NB4 (cell line): ENCODE data around the gene FBXO31.

Source experiments
- DNase-seq: peaks from one replicate; pipeline ENCODE4 v3.0.0; 2010; ENCODE audit warnings: low read depth
- H3K4me3 ChIP-seq: one replicate; pipeline ENCODE4 v1.5.1; 2011; ENCODE audit warnings: mild to moderate bottlenecking, low read depth, low read length, moderate library complexity
- CTCF ChIP-seq: IDR thresholded peaks from one replicate; pipeline ENCODE4 v1.5.1; 2012; ENCODE audit warnings: low read depth, low read length
- MAX ChIP-seq: IDR thresholded peaks from 2 replicates; pipeline ENCODE4 v1.6.1; 2011; ENCODE audit warnings: low read depth, low read length
- MYC ChIP-seq: IDR thresholded peaks from 2 replicates; pipeline ENCODE4 v1.6.1; 2011; ENCODE audit warnings: low read depth, low read length
- POLR2A ChIP-seq: IDR thresholded peaks from 2 replicates; pipeline ENCODE4 v1.6.1; 2011; ENCODE audit warnings: mild to moderate bottlenecking; ENCODE audit not compliant: insufficient read length; ENCODE audit errors: extremely low read depth

The FBXO31 gene

GRCh38 chr16:87295259-87295658, 88.3 kb downstream of the FBXO31 start:
- H3K4me3 ChIP-seq: no peak overlapping the region
- DNase-seq: peak; percentile 62
- no peak for TF ChIP-seq MAX
- TF ChIP-seq CTCF: no peak
- TF ChIP-seq MYC: no peak
- no peak for TF ChIP-seq POLR2A

GRCh38 chr16:87293990-87294389, 89.6 kb downstream of the FBXO31 start:
- no peak for DNase-seq
- TF ChIP-seq POLR2A (no peak), MAX (no peak), CTCF (no peak), MYC (no peak)

GRCh38 chr16:87291944-87292343, 91.6 kb downstream of the FBXO31 start:
- TF ChIP-seq CTCF: no peak
- no peak for TF ChIP-seq MAX

More at GRCh38 chr16:87293990-87294389, 89.6 kb downstream of the FBXO31 start:
- H3K4me3 ChIP-seq: no peak overlapping the region

GRCh38 chr16:87288753-87289362, 94.7 kb downstream of the FBXO31 start:
- no peak overlapping the region for H3K4me3 ChIP-seq
- DNase-seq: no peak
- no peak for TF ChIP-seq MYC
- no peak for TF ChIP-seq POLR2A
- no peak for TF ChIP-seq MAX
- TF ChIP-seq CTCF: no peak

More at GRCh38 chr16:87291944-87292343, 91.6 kb downstream of the FBXO31 start:
- H3K4me3 ChIP-seq: no peak overlapping the region
- no peak for DNase-seq

- no peak for DNase-seq
- no peak overlapping the region for H3K4me3 ChIP-seq
- no peak for TF ChIP-seq MAX
- TF ChIP-seq POLR2A: no peak
- TF ChIP-seq MYC: no peak
- no peak for TF ChIP-seq CTCF
Measured at GRCh38 chr16:87286839-87287626, 96.5 kb downstream of the FBXO31 start.
